ENCODE measurements around the gene KRT15. TPM values are rescaled to one million over a fixed set of nuclear protein-coding genes. Genes with fewer than 3 reads are reported as not detected.
A peak's percentile ranks its signal among the peaks of the same experiment; 100 is the strongest.

The KRT15 gene
- total and polyA plus RNA-seq, 5 donors, result 0.11 TPM; not detected in 4

- no peaks in the 10 kb centered on the region for H3K4me1 ChIP-seq (ENCODE audit: control insufficient read depth, insufficient read depth, low read length)
- WGBS, result 76% methylated on average over 5 of the region's 5 CpGs
- no peak for ATAC-seq
- H3K9me3 ChIP-seq (ENCODE audit: control insufficient read depth, low read length), result no peaks in the 10 kb centered on the region
- no peak overlapping the region for H3K27ac ChIP-seq (ENCODE audit: low read length)
- intact Hi-C loops (cut with DNase I), result no loop called here
- no peaks in the 10 kb centered on the region for H3K27me3 ChIP-seq (ENCODE audit: control insufficient read depth, insufficient read depth)
- H3K4me3 ChIP-seq (ENCODE audit: low read length), result no peak overlapping the region
- DNase-seq, result no peak
Measured at GRCh38 chr17:41499714-41500113, 19.0 kb downstream of the KRT15 start.

DNA sequence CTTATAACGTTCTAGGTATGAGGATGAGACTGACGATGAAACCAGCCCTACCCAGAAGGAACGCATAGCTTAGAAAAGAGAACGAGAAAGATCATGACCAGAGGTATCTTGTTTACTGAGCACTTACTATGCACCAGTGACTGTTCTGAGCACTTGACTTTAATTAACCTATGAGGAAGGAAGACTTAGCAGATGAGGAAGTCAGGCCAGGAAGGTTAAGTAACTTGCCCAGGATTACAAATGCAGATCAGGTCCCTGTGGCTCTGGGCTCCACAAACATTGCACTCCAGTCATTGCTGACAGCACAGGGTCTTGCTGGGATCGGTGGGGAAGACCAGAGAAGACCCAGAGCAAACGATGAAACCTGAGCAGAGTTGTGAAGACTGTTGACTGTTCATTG, 20.4 kb downstream of the KRT15 start:
- Histone ChIP-seq H3K9me3 (ENCODE audit: control insufficient read depth, low read length) (no peaks in the 10 kb centered on the region), H3K4me1 (ENCODE audit: control insufficient read depth, insufficient read depth, low read length) (no peaks in the 10 kb centered on the region), H3K27me3 (ENCODE audit: control insufficient read depth, insufficient read depth) (no peaks in the 10 kb centered on the region), H3K27ac (ENCODE audit: low read length) (no peak overlapping the region), H3K4me3 (ENCODE audit: low read length) (no peak overlapping the region)
- WGBS, result 53% methylated on average over 6 of the region's 6 CpGs
- ATAC-seq (no peak), DNase-seq (no peak)
- intact Hi-C loops (cut with DNase I), result no loop called here

DNA sequence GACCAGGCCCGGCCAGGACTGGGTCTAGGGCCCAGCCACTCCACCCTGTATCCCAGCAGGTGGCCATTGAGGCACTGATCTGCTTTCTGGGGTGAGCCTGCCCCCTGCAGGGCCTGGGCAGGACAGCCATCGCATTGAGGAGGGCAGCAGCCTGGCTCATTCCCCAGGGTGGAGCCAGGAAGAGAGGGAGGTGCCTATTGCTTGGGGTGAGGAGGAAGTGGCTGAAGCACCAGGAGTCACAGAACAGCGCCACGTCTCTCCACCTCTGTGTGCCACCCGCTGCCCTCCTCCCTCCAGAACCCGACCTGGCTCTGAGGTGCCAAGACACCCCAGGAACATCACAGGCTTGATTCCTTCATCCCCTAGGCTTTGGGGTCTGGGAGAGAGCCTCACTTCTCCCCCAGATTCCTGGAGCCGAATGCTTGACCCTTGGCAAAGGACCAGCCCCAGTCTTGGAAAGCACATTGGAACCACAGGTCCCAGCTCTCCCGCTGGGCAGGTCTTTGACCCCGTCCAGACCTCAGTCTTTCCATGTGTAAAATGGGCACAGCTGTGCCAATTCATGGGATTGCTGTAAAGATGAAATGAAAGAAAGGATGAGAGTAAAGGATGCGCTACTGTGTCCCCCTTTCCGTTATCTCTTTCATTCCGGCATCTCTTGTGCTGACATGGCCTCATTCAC, 21.7 kb downstream of the KRT15 start:
- Histone ChIP-seq H3K9me3 (ENCODE audit: control insufficient read depth, low read length) (no peaks in the 10 kb centered on the region), H3K4me3 (ENCODE audit: low read length) (no peak overlapping the region), H3K27ac (ENCODE audit: low read length) (no peak overlapping the region), H3K27me3 (ENCODE audit: control insufficient read depth, insufficient read depth) (no peaks in the 10 kb centered on the region), H3K4me1 (ENCODE audit: control insufficient read depth, insufficient read depth, low read length) (peaks cover 3% of the 10 kb centered on the region)
- DNase-seq, result peak; percentile 72 to 84 (median 84)
- 54% methylated on average over 12 of the region's 12 CpGs for WGBS
- intact Hi-C loops (cut with DNase I), result no loop called here
- peak; percentile 80 to 91 for ATAC-seq

- 61% methylated on average over 2 of the region's 2 CpGs for WGBS
- intact Hi-C loops (cut with DNase I), result no loop called here
- DNase-seq, result no peak
- no peak overlapping the region for H3K4me3 ChIP-seq (ENCODE audit: low read length)
- no peak overlapping the region for H3K27ac ChIP-seq (ENCODE audit: low read length)
- H3K4me1 ChIP-seq (ENCODE audit: control insufficient read depth, insufficient read depth, low read length), result peaks cover 3% of the 10 kb centered on the region
- no peak for ATAC-seq
- H3K27me3 ChIP-seq (ENCODE audit: control insufficient read depth, insufficient read depth), result no peaks in the 10 kb centered on the region
- H3K9me3 ChIP-seq (ENCODE audit: control insufficient read depth, low read length), result no peaks in the 10 kb centered on the region
Measured at GRCh38 chr17:41494524-41494923, 24.2 kb downstream of the KRT15 start.

GRCh38 chr17:41492771-41493170, 25.9 kb downstream of the KRT15 start:
- Histone ChIP-seq H3K4me3 (ENCODE audit: low read length) (no peak overlapping the region), H3K4me1 (ENCODE audit: control insufficient read depth, insufficient read depth, low read length) (peaks cover 3% of the 10 kb centered on the region), H3K27me3 (ENCODE audit: control insufficient read depth, insufficient read depth) (no peaks in the 10 kb centered on the region), H3K9me3 (ENCODE audit: control insufficient read depth, low read length) (no peaks in the 10 kb centered on the region), H3K27ac (ENCODE audit: low read length) (no peak overlapping the region)
- intact Hi-C loops (cut with DNase I), result no loop called here
- ATAC-seq, result no peak
- DNase-seq, result peak in 1 of 3 donors; percentile 30
- 34% methylated on average over 4 of the region's 4 CpGs for WGBS

DNA sequence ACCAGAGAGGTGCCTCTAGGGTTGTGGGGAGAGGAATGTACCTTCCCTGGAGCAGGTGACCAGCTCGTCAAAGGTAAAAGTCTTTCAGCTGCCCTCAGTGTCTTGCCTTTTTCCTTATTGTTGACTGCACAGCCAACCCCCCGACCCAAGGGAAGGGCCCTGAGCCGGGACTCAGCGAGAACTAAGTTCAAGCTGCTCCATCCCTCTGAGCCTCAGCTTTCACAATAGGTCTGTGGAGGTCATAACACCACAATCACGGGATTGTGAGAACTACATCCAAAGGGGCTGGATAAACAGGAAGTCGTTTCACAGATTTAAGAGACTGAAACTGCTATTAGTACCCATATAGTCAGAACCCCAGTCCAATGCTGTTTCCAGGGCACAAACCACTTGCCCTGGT, 26.3 kb downstream of the KRT15 start:
- 43% methylated on average over 6 of the region's 6 CpGs for WGBS
- DNase-seq (no peak), ATAC-seq (peak in 1 of 2 donors; percentile 40)
- Histone ChIP-seq H3K9me3 (ENCODE audit: control insufficient read depth, low read length) (no peaks in the 10 kb centered on the region), H3K4me1 (ENCODE audit: control insufficient read depth, insufficient read depth, low read length) (peaks cover 3% of the 10 kb centered on the region), H3K4me3 (ENCODE audit: low read length) (no peak overlapping the region), H3K27me3 (ENCODE audit: control insufficient read depth, insufficient read depth) (no peaks in the 10 kb centered on the region), H3K27ac (ENCODE audit: low read length) (no peak overlapping the region)
- intact Hi-C loops (cut with DNase I), result no loop called here

DNA sequence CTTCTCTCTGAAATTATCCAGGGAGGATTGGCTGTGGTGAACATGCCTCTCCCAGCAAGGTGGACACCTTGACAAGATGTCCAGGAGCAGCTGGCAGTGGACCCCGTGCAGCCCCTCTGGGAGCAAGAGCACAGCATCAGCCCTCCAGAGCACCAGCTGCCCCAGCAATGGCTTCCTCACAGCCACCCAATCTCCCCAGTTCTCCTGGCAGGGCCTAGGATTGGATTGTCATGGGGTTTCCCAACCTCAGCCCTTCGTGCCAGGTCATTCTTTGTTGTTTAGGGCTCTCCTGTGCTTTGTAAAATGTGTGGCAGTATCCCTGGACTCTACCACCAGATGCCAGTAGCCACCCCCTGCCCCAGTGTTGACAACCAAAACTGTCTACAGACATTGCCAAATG, 27.2 kb downstream of the KRT15 start:
- Histone ChIP-seq H3K9me3 (ENCODE audit: control insufficient read depth, low read length) (no peaks in the 10 kb centered on the region), H3K4me1 (ENCODE audit: control insufficient read depth, insufficient read depth, low read length) (peaks cover 3% of the 10 kb centered on the region), H3K27ac (ENCODE audit: low read length) (no peak overlapping the region), H3K4me3 (ENCODE audit: low read length) (no peak overlapping the region), H3K27me3 (ENCODE audit: control insufficient read depth, insufficient read depth) (no peaks in the 10 kb centered on the region)
- no peak for DNase-seq
- intact Hi-C loops (cut with DNase I), result no loop called here
- no peak for ATAC-seq
- WGBS, result 94% methylated on average over 2 of the region's 2 CpGs

- intact Hi-C loops (cut with DNase I), result no loop called here
- Histone ChIP-seq H3K27ac (ENCODE audit: low read length) (no peak overlapping the region), H3K4me3 (ENCODE audit: low read length) (no peak overlapping the region), H3K27me3 (ENCODE audit: control insufficient read depth, insufficient read depth) (no peaks in the 10 kb centered on the region), H3K9me3 (ENCODE audit: control insufficient read depth, low read length) (no peaks in the 10 kb centered on the region), H3K4me1 (ENCODE audit: control insufficient read depth, insufficient read depth, low read length) (peaks cover 3% of the 10 kb centered on the region)
- WGBS, result 68% methylated on average over 10 of the region's 10 CpGs
- DNase-seq, result no peak
- ATAC-seq, result no peak
Measured at GRCh38 chr17:41490000-41490990, 28.4 kb downstream of the KRT15 start.

DNA sequence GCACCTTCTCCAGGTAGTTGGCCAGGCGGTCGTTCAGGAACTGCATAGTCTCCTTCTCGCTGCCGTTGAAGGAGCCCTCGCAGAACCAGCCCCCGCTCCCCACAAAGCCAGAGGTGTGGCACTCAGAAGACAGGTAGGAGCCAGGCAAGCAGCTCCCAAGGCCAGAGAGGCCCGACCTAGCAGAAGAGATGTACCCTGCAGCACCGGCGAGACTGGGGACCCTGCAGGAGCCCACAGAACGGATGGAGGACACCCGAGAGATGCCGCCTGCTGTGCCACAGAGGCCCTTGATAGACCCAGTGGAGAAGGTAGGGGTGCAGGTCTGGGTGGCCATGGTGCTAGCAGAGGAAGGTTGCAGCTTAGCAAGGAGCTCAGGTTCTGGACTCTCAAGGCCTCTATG, 29.2 kb downstream of the KRT15 start, which contains the start of gene KRT36:
TSS of gene KRT36 (minus strand) at position 380 of the 400 bp plus-strand sequence. CDS start at position 334, 46 bp downstream.
- Histone ChIP-seq H3K27ac (ENCODE audit: low read length) (no peak within 1 kb of the TSS), H3K4me3 (ENCODE audit: low read length) (no peak within 1 kb of the TSS), H3K9me3 (ENCODE audit: control insufficient read depth, low read length) (no peaks in the 10 kb centered on the region), H3K4me1 (ENCODE audit: control insufficient read depth, insufficient read depth, low read length) (peaks cover 3% of the 10 kb centered on the region), H3K27me3 (ENCODE audit: control insufficient read depth, insufficient read depth) (no peaks in the 10 kb centered on the region)
- DNase-seq (no peak), ATAC-seq (no peak)
- intact Hi-C loops (cut with DNase I), result no loop called here
- WGBS, result 95% methylated on average over 12 of the region's 12 CpGs

DNA sequence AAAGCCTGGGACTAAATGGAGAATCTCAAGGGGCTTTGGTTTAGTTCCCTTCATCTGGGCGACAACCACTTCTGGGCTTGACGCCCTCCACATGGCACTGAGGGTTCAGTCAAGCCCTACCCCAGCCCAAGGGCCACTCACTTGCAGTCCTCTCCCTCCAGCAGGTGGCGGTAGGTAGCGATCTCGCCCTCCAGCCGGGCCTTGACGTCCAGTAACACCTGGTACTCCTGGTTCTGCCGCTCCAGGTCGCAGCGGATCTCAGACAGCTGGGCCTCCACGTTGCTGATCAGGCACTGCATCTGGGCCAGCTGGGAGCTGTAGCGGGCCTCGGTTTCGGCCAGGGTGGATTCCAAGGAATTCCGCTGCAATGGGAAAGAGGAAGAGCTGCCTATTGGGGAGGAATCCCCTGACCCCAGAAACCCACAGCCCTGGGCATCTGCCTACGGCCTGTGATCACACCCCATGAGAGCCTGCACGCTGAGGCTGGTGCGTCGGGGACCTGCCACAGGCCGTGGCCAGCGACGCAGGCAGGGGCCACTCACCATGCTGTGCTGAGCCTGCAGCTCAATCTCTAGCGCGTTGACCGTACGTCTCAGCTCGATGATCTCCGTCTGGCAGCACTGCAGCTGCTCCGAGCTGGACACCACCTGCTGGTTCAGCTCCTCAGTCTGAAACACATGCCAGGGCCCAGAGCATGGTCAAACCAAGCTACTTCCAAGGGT, 31.7 kb downstream of the KRT15 start:
- intact Hi-C loops (cut with DNase I), result no loop called here
- WGBS, result 61% methylated on average over 29 of the region's 29 CpGs
- no peaks in the 10 kb centered on the region for H3K9me3 ChIP-seq (ENCODE audit: control insufficient read depth, low read length)

More for the DNA sequence above, 31.7 kb downstream of the KRT15 start:
- H3K4me3 ChIP-seq (ENCODE audit: low read length), result no peak overlapping the region
- H3K4me1 ChIP-seq (ENCODE audit: control insufficient read depth, insufficient read depth, low read length), result no peaks in the 10 kb centered on the region
- no peak for ATAC-seq
- no peaks in the 10 kb centered on the region for H3K27me3 ChIP-seq (ENCODE audit: control insufficient read depth, insufficient read depth)
- no peak overlapping the region for H3K27ac ChIP-seq (ENCODE audit: low read length)
- peak in 1 of 3 donors; percentile 53 for DNase-seq

Measured in right cardiac atrium (tissue), 5 donors.